HUDEP-2 (cell line): ENCODE measurements around the gene SHISA2.

Source experiments
- DNase-seq, 76 experiments: peaks; one replicate each; lab custom pipeline; 2025; ENCODE audit not compliant: unreplicated experiment in 76 of 76; lab: John Stamatoyannopoulos, UW

Gene SHISA2

DNA sequence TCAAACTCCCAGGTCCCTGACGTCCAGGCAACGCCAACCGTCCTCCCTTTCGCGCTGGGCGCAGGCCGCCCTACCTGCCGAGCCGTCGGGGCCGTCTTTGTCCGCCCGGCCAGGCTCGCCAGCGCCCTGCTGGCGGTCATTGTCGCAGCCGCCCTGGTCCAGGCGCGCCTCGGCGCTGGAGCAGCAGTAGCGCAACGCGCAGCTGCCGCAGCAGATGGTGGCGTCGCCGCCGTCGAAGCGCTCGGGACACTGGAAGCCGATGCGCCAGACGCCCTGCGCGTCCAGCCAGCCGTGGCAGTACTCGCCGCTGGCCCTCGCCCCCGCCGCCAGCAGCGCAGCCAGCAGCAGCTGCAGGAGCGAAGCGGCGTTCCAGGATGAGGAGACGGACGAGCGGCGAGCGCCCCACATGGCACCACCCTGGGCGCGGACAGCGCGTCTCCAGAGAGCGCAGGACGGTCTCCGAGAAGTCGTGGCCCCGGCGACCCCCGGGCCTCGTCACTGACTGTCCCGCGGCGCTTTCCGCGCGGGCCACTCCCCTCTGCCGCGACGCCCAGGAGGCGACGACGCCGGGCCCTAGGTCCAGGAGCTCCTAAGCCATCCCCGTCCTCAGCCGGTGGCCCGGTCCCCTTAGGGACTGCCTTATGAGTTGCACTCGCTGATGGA is 1.1 kb downstream of the SHISA2 start:
- no peak for DNase-seq

DNA sequence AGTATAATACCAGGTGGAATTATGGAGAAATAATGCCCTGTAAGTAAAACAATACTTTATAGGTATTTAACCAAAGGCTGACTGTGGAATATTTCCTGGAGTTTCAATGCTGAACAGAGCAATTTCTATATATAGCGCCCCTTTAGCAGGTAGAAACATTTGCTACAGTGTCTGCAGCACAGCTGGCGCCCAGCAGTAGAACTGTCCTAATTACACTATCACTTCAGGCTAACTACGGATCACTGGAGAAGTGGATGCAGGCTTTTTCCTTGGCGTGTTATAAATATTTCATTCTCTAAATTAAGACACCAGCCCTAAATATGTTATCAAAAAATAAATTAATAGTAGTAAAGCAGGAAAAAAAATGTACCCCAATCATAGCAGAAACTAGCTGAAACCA is 3.1 kb downstream of the SHISA2 start:
- DNase-seq: no peak

DNA sequence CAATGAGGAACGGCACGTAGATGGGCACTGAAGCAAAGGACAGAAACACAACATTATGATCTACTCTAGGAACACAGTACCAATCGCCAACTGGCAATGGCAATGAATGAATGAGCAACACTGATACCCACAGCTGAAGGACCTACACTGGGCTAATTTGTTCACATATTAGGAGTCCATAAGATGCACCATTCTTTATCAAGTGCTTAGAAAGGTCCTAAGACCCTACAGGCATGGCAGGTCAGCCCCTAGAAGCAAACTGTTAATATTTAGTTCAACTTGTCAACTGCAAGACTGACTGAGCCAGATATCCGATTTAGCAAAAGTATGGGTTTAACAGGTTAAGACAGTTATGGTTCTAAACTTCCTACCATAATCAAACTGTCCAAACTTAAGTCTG is 4.8 kb downstream of the SHISA2 start:
- no peak for DNase-seq

GRCh38 chr13:26046639-26047038 is 5.2 kb downstream of the SHISA2 start:
- DNase-seq: no peak

DNA sequence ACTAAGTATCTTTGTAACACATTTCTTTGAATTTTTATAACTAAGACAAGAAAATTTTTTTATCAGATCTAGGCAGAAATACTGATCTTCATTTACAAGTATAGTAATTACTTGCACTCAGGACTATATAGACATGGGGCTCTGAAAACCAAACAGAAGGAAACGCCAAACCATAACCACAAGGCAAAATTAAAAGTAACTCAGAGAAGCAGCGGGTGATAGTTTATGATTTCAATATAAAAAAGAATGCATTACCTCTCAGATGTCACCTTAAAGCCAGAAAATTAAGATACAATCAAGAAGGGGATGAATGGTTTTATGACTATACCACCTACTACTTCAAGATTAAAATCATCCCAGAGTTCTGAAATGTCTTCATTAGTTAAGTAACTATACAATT is 6.7 kb downstream of the SHISA2 start:
- DNase-seq: no peak

DNA sequence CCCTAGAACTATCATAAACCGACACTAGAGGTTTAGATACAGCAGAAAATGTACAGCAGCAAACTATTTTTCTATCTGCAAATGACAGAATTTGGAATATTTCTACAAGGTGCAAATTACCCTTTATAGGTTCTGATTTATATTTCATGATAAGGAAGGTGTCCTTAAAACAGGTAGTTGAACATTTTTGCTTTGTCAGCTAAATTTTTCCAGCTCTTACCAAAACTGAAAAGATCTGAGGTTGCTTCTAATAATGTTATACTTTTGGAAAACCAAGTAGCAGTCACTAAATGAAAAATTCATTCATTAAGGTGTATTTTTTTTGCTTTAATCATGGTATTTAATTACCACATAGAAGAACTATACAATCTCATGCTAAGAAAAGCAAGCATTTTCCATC is 9.0 kb downstream of the SHISA2 start:
- DNase-seq: no peak

DNA sequence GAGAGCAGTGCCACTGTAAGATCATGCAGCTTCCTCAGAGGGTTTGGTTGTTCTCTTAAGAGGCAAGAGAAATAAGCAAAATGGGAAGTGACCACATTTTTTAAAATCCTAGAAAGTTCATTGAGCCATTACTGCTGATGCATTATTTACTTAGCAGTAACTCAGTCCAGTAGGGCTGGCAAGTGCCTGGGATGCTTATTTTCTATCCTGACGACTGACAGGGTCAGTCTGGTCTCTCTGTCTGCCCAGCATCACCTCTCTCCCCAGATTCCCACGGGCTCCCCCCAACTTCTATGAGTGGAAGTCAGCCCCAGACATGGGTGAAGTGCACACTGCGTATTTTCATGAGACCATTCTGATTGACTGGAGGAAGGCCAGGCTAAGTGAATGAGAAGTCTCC is 10.4 kb downstream of the SHISA2 start:
- no peak for DNase-seq

- no peak for DNase-seq
Observed at GRCh38 chr13:26038931-26039475, 12.8 kb downstream of the SHISA2 start.

DNA sequence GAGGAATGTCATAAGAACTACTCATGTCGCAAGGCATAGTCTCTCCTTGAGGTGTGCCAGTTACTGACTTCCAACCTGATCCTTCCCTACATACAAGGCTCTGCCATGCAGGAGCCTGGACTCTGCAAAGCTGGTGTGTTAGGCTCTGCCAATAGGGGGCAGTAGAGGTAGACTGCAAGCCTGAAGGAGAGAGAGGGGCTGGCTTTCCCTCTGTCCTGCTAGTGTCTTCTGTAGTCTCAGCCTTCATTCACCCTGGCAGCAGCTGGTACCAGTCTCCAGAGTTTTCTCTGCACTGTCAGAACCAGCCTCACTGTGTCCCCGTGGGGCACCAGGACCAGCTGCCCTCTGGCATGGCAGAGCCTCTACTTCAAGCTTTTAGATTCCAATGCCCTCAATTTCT is 14.5 kb downstream of the SHISA2 start:
- DNase-seq: peak in 23 of 76 experiments; percentile 1 to 36 (median 10)

GRCh38 chr13:26036383-26036782 is 15.4 kb downstream of the SHISA2 start:
- no peak for DNase-seq

GRCh38 chr13:26034018-26034417 is 17.8 kb downstream of the SHISA2 start:
- no peak for DNase-seq

DNA sequence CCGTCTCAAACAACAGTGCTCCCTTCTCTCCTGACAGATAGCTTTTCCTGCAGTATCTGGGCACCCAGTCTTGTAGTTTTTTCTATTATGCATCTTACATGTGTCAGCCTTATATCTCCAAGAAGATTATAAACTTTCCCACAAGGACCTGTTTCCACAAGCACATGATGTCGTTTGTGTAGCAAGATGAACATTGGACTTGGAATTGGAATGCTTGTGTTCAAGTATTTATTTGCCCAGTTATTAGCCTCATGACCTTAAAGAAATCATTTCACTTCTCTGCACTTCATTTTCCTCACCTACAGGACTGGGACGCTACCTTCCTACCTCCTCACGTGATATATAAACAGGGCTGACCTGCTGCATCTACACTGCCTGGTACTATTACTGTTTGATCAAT is 21.5 kb downstream of the SHISA2 start:
- DNase-seq: no peak

- DNase-seq: no peak
Observed at GRCh38 chr13:26029581-26030136, 22.2 kb downstream of the SHISA2 start.

DNA sequence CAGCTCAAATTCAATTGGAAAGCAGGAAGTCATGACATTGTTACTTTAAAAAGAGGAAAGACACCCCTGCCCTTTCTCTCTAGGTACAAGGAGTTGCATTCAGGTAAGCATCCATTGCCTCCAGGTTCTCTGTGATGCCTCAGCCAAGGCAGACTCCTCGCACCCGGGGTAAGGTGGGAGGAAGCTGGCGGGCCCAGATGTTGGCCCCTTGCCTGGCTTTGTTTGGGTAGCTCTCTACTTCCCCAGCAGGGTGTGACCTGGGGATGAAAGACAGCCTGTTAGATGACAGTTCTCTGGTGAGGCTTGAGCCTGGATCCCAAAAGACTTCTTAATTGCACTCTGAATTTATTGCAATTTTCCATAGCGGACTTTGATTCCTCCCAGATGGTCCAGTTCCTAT is 25.6 kb downstream of the SHISA2 start:
- no peak for DNase-seq

DNA sequence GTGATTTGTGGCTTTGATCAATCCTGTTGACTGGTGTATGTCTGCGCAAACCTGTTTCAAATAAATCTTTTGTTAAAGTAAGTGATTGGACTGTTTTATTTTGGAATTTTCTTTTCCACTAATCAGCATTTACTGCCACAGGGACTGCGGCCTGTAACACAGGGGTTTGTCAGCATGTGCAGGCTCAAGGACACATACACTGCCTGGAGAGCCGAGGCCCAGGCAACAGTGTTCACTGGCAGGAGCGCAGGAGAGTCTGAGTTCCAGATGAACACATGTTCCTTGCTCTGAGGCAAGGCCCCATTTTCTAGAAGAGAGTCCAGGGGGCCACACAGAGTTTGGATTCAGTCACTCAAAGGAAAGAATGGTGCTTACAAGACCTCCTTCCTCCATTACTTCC is 26.0 kb downstream of the SHISA2 start:
- no peak for DNase-seq

DNA sequence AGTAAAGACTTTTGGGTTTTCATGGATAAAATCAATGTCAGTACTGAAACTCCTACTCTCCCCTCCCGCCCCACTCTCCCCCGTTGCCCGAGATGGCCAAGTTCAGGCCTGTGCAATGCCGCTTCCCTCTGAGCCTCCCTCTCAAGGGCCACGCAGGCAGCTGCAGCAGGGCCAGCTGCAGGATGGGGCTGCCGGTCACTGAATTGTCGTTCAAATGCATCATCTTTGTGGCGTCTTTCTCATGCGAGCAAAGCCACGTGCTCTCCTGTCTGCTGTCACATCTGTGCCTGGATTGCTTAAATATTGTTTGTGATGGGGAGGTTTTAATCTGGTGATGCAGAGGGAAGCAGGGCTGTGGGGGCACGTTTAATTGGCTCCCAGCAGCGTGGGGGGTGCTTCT is 26.6 kb downstream of the SHISA2 start:
- DNase-seq: no peak

DNA sequence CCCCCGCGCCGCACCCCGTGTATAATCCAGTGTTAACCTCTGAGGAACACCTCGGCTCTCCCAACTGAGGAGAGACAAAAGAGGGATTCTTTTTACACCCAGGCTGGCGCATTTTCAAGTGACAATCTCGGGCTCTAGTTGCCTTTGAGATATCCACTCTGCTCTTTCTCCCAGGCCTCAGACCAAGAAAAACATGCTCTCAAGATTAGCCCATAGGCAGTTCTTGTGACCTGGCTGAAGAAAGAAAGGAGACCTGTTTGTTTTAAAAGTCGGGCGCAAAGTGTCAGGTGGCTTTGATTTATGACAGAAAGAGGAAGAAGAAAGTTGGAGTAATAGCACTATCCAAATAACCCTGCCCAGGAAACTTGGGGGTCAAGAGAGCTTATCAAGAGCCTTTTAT is 27.3 kb downstream of the SHISA2 start:
- DNase-seq: no peak

DNA sequence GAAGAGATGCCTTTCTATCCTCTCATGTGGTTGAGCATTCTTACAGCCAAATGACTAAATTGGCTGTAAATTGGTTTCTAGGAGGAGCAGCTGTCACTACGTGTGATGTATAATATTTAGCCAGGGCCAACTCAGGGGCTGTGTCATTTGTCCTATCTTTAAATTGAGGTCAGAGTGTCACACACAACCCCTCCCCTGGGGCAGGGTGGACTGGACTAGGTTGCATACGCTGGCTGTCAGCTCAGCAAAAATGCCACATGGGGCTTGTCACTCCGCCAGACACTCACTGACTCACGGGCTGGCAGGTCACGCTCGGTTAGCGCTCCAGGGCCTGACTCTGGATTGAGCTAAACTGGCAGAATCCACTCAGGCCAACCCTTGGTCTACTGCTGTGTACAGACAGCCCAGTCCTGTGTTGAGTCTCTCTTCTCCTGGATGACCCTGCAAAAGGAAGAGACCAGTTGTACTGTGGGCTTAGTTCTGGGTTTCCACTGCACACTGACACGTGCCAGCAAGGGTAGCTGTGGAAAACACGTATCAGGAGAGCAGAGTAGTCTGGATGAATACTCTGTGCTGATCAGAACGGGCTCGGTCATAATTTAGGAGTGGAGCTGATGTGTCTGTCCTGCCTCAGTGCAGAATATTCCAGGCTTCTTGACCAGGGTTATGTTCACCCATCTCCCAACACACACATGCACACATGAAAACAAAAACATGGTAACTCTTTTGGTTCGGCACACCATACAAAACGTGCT is 29.1 kb downstream of the SHISA2 start:
- peak in 8 of 76 experiments; percentile 8 to 57 (median 36) for DNase-seq

GRCh38 chr13:26021956-26022355 is 29.9 kb downstream of the SHISA2 start:
- DNase-seq: no peak

GRCh38 chr13:26021516-26021915 is 30.3 kb downstream of the SHISA2 start:
- no peak for DNase-seq

DNA sequence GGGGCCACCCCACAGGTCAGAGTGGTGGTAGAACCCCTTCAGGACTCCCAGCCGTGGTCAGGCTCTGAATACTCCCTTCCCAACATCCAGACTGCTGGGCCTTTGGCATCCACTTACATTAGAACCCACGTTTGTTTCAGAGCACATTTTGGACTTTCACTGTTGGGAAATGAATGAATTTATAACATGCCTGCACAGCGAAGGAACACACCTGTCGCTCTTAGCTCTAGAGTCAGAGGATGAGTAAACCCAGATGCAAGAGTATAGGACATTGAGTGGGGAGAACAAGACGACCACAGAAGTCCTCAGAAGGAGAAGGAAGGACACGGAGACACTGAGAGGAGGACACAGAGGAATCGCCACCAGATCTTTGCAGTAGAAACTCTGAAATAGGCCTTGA is 30.9 kb downstream of the SHISA2 start:
- DNase-seq: no peak
